ENCODE results near the gene PDE11A. TPM values are rescaled to one million over a fixed set of nuclear protein-coding genes. Genes with fewer than 3 reads are reported as not detected.

Gene PDE11A
- total RNA-seq, 4 donors from 2014 or later, result 0.12 TPM; not detected in 3

DNA sequence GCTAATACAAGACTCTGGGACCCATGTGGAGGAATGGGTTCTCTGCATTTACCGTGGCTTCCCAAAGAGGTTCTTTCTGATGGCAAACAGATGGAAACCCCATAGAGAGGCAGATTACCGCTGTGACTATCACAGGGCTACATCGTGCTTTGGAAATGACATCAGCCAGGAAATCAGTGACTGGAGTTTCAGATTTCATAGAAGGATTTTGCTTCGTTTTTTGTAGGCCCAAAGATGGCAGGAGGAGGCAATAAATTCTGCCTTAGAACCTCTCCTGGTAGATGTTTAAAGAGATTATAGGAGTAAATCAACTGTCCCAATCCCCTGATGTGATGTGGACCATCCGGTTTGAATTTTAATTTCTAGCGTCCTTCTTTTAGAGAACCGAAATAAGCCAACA is 465.9 kb downstream of the PDE11A start:
- no peaks in the 10 kb centered on the region for H3K27me3 ChIP-seq
- no peaks in the 10 kb centered on the region for H3K4me1 ChIP-seq
- no peak overlapping the region for H3K27ac ChIP-seq
- no peak for TF ChIP-seq POLR2A (IDR thresholded peaks at IDR 0.05)
- TF ChIP-seq, protein P1, sequence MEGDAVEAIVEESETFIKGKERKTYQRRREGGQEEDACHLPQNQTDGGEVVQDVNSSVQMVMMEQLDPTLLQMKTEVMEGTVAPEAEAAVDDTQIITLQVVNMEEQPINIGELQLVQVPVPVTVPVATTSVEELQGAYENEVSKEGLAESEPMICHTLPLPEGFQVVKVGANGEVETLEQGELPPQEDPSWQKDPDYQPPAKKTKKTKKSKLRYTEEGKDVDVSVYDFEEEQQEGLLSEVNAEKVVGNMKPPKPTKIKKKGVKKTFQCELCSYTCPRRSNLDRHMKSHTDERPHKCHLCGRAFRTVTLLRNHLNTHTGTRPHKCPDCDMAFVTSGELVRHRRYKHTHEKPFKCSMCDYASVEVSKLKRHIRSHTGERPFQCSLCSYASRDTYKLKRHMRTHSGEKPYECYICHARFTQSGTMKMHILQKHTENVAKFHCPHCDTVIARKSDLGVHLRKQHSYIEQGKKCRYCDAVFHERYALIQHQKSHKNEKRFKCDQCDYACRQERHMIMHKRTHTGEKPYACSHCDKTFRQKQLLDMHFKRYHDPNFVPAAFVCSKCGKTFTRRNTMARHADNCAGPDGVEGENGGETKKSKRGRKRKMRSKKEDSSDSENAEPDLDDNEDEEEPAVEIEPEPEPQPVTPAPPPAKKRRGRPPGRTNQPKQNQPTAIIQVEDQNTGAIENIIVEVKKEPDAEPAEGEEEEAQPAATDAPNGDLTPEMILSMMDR (IDR thresholded peaks at IDR 0.05), result no peak
- WGBS, 2 donors, result 75 to 85% methylated on average over 7 of the region's 7 CpGs
- no peak overlapping the region for H3K4me3 ChIP-seq
- no peaks in the 10 kb centered on the region for H3K36me3 ChIP-seq
- intact Hi-C loops (cut with DNase I), result no loop called here
- no peak for DNase-seq
- no peaks in the 10 kb centered on the region for H3K9me3 ChIP-seq

DNA sequence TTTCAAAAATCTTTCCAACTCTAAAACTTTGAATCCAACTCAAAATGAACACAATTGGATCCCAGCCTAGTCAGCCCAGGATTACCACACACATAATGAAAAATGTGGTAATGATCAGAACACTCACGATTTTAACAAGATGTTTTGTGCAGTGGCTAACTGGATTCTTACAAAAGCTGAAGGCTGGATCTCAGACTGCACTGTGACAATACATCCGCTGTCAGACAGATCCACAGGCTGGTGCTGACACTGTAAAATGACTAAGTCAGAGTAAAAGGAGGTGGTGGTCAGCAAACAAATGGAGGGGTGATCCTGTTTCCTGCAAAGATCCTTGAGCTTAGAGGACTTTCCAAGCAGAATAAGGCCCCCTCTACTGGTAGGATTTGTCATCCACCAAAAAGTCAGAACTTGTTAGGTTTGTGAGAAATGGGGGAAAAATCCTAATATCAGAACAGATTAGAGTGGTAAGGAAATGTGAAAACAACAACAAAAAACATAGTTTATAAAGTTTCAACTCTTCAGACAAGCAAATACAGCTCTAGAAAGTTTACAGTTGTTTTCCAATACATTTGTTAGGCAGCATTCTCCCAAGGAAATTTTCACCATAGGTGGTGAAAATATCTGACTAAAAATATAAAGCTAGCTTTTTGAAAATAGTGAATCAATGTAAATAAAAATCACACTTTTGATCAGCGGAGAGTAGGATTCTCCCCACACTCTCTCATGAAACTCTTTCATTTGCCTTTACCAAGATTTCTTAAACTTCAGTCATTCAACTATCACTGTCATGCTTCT is 468.1 kb downstream of the PDE11A start:
- Histone ChIP-seq H3K4me1 (no peaks in the 10 kb centered on the region), H3K4me3 (no peak overlapping the region), H3K27ac (peak overlapping the region in 1 of 4 donors; percentile 25), H3K36me3 (no peaks in the 10 kb centered on the region), H3K9me3 (no peaks in the 10 kb centered on the region), H3K27me3 (peaks cover 0 to 5% (median 0%) of the 10 kb centered on the region in 4 donors)
- WGBS, 2 donors, result 34 to 45% methylated on average over 3 of the region's 3 CpGs
- no peak for DNase-seq
- intact Hi-C loops (cut with DNase I), result no loop called here
- TF ChIP-seq, protein P1 (IDR thresholded peaks at IDR 0.05), result peak; percentile 15 to 56 (median 40)
- TF ChIP-seq POLR2A (IDR thresholded peaks at IDR 0.05), result no peak

- Histone ChIP-seq H3K4me1 (peaks cover 0 to 4% (median 3%) of the 10 kb centered on the region in 3 donors), H3K9me3 (no peaks in the 10 kb centered on the region), H3K36me3 (no peaks in the 10 kb centered on the region), H3K27me3 (peaks cover 0 to 5% (median 0%) of the 10 kb centered on the region in 4 donors), H3K27ac (peak overlapping the region in 1 of 4 donors; percentile 25), H3K4me3 (no peak overlapping the region)
- TF ChIP-seq POLR2A (IDR thresholded peaks at IDR 0.05), result no peak
- TF ChIP-seq, protein P1 (IDR thresholded peaks at IDR 0.05), result no peak
- intact Hi-C loops (cut with DNase I), result no loop called here
- DNase-seq, result no peak
- WGBS, 2 donors, result 70 to 73% methylated on average over 3 of the region's 3 CpGs
These were observed 468.8 kb downstream of the PDE11A start for GRCh38 chr2:177603768-177604167.

DNA sequence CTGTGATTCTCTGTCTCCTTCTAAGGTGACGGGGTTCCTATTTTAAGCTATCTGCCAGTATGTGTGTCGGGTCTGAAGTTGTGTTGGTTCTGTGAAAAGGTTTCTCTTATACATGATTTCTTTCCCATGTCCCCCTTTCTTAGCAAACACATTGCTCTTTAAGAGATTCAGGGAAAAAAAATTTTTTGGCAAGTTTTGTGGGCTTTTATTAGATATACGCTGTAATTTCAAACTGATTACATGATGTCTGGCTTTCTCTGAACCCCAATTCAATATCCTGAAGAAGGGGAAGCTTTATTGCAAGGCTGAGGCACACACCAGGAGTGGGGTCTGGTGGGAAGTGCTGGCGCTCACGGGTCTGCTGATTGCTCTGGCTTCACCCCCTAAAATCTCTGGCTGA is 469.4 kb downstream of the PDE11A start:
- Histone ChIP-seq H3K4me1 (peaks cover 0 to 9% (median 5%) of the 10 kb centered on the region in 3 donors), H3K36me3 (no peaks in the 10 kb centered on the region), H3K27ac (no peak overlapping the region), H3K4me3 (no peak overlapping the region), H3K9me3 (no peaks in the 10 kb centered on the region), H3K27me3 (peaks cover 0 to 5% (median 0%) of the 10 kb centered on the region in 4 donors)
- intact Hi-C loops (cut with DNase I), result no loop called here
- 80 to 84% methylated on average over 5 of the region's 5 CpGs for WGBS, 2 donors
- TF ChIP-seq, protein P1 (IDR thresholded peaks at IDR 0.05), result no peak
- DNase-seq, result no peak

GRCh38 chr2:177602611-177603164 is 469.9 kb downstream of the PDE11A start:
- no peaks in the 10 kb centered on the region for H3K36me3 ChIP-seq
- 49 to 55% methylated on average over 2 of the region's 2 CpGs for WGBS, 2 donors

More at GRCh38 chr2:177602611-177603164, 469.9 kb downstream of the PDE11A start:
- no peak overlapping the region for H3K4me3 ChIP-seq
- H3K9me3 ChIP-seq, result no peaks in the 10 kb centered on the region
- DNase-seq, result no peak
- H3K27ac ChIP-seq, result no peak overlapping the region
- intact Hi-C loops (cut with DNase I), result no loop called here
- TF ChIP-seq, protein P1 (IDR thresholded peaks at IDR 0.05), result no peak
- TF ChIP-seq POLR2A (IDR thresholded peaks at IDR 0.05), result no peak
- peaks cover 0 to 14% (median 5%) of the 10 kb centered on the region in 3 donors for H3K4me1 ChIP-seq
- peaks cover 0 to 6% (median 0%) of the 10 kb centered on the region in 4 donors for H3K27me3 ChIP-seq

Data from esophagus squamous epithelium (tissue), 5 donors.